MM.1S (cell line): ENCODE results near the gene GIPC3.

Experiments used
- DNase-seq: peaks from one replicate; pipeline ENCODE4 v3.0.0-alpha.2; 2015
- H2AFZ ChIP-seq: fragments of 300-600 bp; sonication (generic); 2 replicates; pipeline ENCODE4 v1.6.0; 2016; ENCODE audit warnings: antibody characterized with exemption, low read length
- H3F3A ChIP-seq: fragments of 300-600 bp; sonication (generic); 2 replicates; pipeline ENCODE4 v1.6.1; 2016; ENCODE audit warnings: mild to moderate bottlenecking, antibody characterized with exemption, low read length, moderate library complexity, mixed read lengths; ENCODE audit not compliant: insufficient read depth
- H3K27ac ChIP-seq: fragments of 300-600 bp; sonication (generic); 2 replicates; pipeline ENCODE4 v1.5.1; 2016; ENCODE audit warnings: mild to moderate bottlenecking, low read length
- H3K27me3 ChIP-seq: fragments of 300-600 bp; sonication (generic); replicated peaks from 2 replicates; pipeline ENCODE4 v1.6.0; 2016; ENCODE audit warnings: low read length; ENCODE audit not compliant: insufficient read depth
- H3K36me3 ChIP-seq: fragments of 300-600 bp; sonication (generic); replicated peaks from 2 replicates; pipeline ENCODE4 v1.6.1; 2016; ENCODE audit warnings: mild to moderate bottlenecking, low read length, mixed read lengths; ENCODE audit not compliant: insufficient read depth
- H3K4me1 ChIP-seq: fragments of 300-600 bp; sonication (generic); 2 replicates; pipeline ENCODE4 v1.6.1; 2016; ENCODE audit warnings: low read length, mixed read lengths
- H3K4me2 ChIP-seq: fragments of 300-600 bp; sonication (generic); 2 replicates; pipeline ENCODE4 v1.6.0; 2016; ENCODE audit warnings: low read depth, low read length
- H3K4me3 ChIP-seq: fragments of 300-600 bp; sonication (generic); 2 replicates; pipeline ENCODE4 v1.5.1; 2016; ENCODE audit warnings: low read length, mixed read lengths
- H3K79me2 ChIP-seq: fragments of 300-600 bp; sonication (generic); 2 replicates; pipeline ENCODE4 v1.6.1; 2016; ENCODE audit warnings: mixed run types, low read length, mixed read lengths
- H3K9ac ChIP-seq: fragments of 300-600 bp; sonication (generic); 2 replicates; pipeline ENCODE4 v1.6.1; 2016; ENCODE audit warnings: low read length, mixed read lengths
- H3K9me2 ChIP-seq: fragments of 300-600 bp; sonication (generic); replicated peaks from 2 replicates; pipeline ENCODE4 v1.6.1; 2016; ENCODE audit warnings: mild to moderate bottlenecking, low read length, mixed read lengths; ENCODE audit not compliant: insufficient read depth
- H3K9me3 ChIP-seq: fragments of 300-600 bp; sonication (generic); replicated peaks from 2 replicates; pipeline ENCODE4 v1.6.1; 2016; ENCODE audit warnings: mild to moderate bottlenecking, low read length, mixed read lengths; ENCODE audit not compliant: insufficient read depth
- H4K20me1 ChIP-seq: fragments of 300-600 bp; sonication (generic); 2 replicates; pipeline ENCODE4 v1.6.1; 2016; ENCODE audit warnings: mild to moderate bottlenecking, low read length, moderate library complexity, mixed read lengths; ENCODE audit not compliant: insufficient read depth
- CTCF ChIP-seq: fragments of 300-600 bp; sonication (generic); IDR thresholded peaks from 2 replicates; pipeline ENCODE4 v1.5.1; 2016; ENCODE audit warnings: antibody characterized with exemption, low read length, mixed read lengths
- EZH2 ChIP-seq: fragments of 300-600 bp; sonication (generic); optimal IDR thresholded peaks from 2 replicates; pipeline ENCODE3; 2017; ENCODE audit warnings: low read depth, mild to moderate bottlenecking, antibody characterized with exemption, low read length, mixed read lengths
- EZH2phosphoT487 ChIP-seq: fragments of 300-600 bp; sonication (generic); IDR thresholded peaks from 2 replicates; pipeline ENCODE4 v1.6.1; 2018; ENCODE audit warnings: antibody characterized with exemption, low read length

The GIPC3 gene

GRCh38 chr19:3606174-3606689, 21.0 kb downstream of the GIPC3 start:
- Histone ChIP-seq H3K4me2 (peak overlapping the region; percentile 74), H3K79me2 (no peaks in the 10 kb centered on the region), H3K27ac (no peak overlapping the region), H3K4me3 (peak overlapping the region; percentile 36), H3K27me3 (peaks cover 20% of the 10 kb centered on the region), H4K20me1 (no peaks in the 10 kb centered on the region), H3K4me1 (peaks cover 11% of the 10 kb centered on the region; the same call in 1 of the 2 replicates), H3F3A (peaks cover 6% of the 10 kb centered on the region; the same call in 1 of the 2 replicates), H3K9me3 (no peaks in the 10 kb centered on the region), H3K36me3 (no peaks in the 10 kb centered on the region), H3K9ac (peak overlapping the region; percentile 15; the same call in 1 of the 2 replicates), H2AFZ (peak overlapping the region; percentile 72), H3K9me2 (no peaks in the 10 kb centered on the region)
- no peak for TF ChIP-seq CTCF
- TF ChIP-seq EZH2phosphoT487, result no peak
- TF ChIP-seq EZH2, result no peak
- peak; percentile 62 for DNase-seq

GRCh38 chr19:3606690-3607289, 21.5 kb downstream of the GIPC3 start, which contains the start of gene TBXA2R:
TBXA2R (minus strand) TSS chr19:3606875; CDS start chr19:3600634, 6,241 bp downstream.
- TF ChIP-seq CTCF (no peak), EZH2phosphoT487 (no peak), EZH2 (no peak)
- peaks cover 11% of the 10 kb centered on the region; the same call in 1 of the 2 replicates for H3K4me1 ChIP-seq
- no peaks in the 10 kb centered on the region for H3K79me2 ChIP-seq
- peaks cover 6% of the 10 kb centered on the region; the same call in 1 of the 2 replicates for H3F3A ChIP-seq
- peak within 1 kb of the TSS; percentile 36 for H3K4me3 ChIP-seq
- H3K9ac ChIP-seq, result peak within 1 kb of the TSS; percentile 15; the same call in 1 of the 2 replicates
- H3K9me2 ChIP-seq, result no peaks in the 10 kb centered on the region
- H3K27ac ChIP-seq, result no peak within 1 kb of the TSS
- H2AFZ ChIP-seq, result peak within 1 kb of the TSS; percentile 72
- H3K36me3 ChIP-seq, result peaks cover 5% of the 10 kb centered on the region; the same call in 1 of the 2 replicates
- no peaks in the 10 kb centered on the region for H4K20me1 ChIP-seq
- peaks cover 17% of the 10 kb centered on the region for H3K27me3 ChIP-seq
- DNase-seq, result no peak
- no peaks in the 10 kb centered on the region for H3K9me3 ChIP-seq
- peak within 1 kb of the TSS; percentile 74 for H3K4me2 ChIP-seq

GRCh38 chr19:3607303-3608078, 22.2 kb downstream of the GIPC3 start:
- peaks cover 8% of the 10 kb centered on the region; the same call in 1 of the 2 replicates for H3K36me3 ChIP-seq
- peaks cover 6% of the 10 kb centered on the region; the same call in 1 of the 2 replicates for H3F3A ChIP-seq
- H3K27me3 ChIP-seq, result peaks cover 13% of the 10 kb centered on the region
- TF ChIP-seq EZH2phosphoT487 (no peak), CTCF (no peak), EZH2 (no peak)
- no peaks in the 10 kb centered on the region for H3K79me2 ChIP-seq
- H3K4me3 ChIP-seq, result no peak overlapping the region
- H3K27ac ChIP-seq, result no peak overlapping the region
- peaks cover 11% of the 10 kb centered on the region; the same call in 1 of the 2 replicates for H3K4me1 ChIP-seq
- H3K9me2 ChIP-seq, result no peaks in the 10 kb centered on the region
- DNase-seq, result no peak
- H3K9me3 ChIP-seq, result no peaks in the 10 kb centered on the region
- no peak overlapping the region for H2AFZ ChIP-seq
- H3K9ac ChIP-seq, result no peak overlapping the region
- H4K20me1 ChIP-seq, result no peaks in the 10 kb centered on the region
- no peak overlapping the region for H3K4me2 ChIP-seq
